Mucosa of gallbladder (tissue), 1 donor: ENCODE measurements around the gene CFP. TPM values are rescaled to one million over a fixed set of nuclear protein-coding genes. Genes with fewer than 3 reads are reported as not detected.
"Not testable (repeated sequence)": the region's sequence is repeated elsewhere in the genome, so short reads cannot be mapped to it uniquely, and the experiment has no call there.

Source experiments
- DNase-seq: peaks from one replicate; pipeline ENCODE4 v3.0.0-alpha.2; 2020; ENCODE audit warnings: low spot score
- total RNA-seq: library from RNA; stranded (reverse); gene quantifications from one replicate; pipeline ENCODE4 v1.2.1, GENCODE V29; 2021
- donor health status: DM: no; HTN: no; CAD: no.

Gene CFP
- total RNA-seq = 2.4 TPM

GRCh38 chrX:47629419-47630200 lies at the start of gene CFP:
Gene CFP, minus strand, starts transcription at chrX:47629930. Its CDS starts 86 bp downstream, at chrX:47629844.
- no peak for DNase-seq

- not testable (repeated sequence) for DNase-seq
Measured at GRCh38 chrX:47675959-47676859, 46.5 kb upstream of the CFP start.

- no peak for DNase-seq
Measured at GRCh38 chrX:47674776-47675175, 45.0 kb upstream of the CFP start.

- DNase-seq = not testable (repeated sequence)
Measured at GRCh38 chrX:47665797-47666196, 36.1 kb upstream of the CFP start.

- DNase-seq = no peak
Measured at GRCh38 chrX:47664737-47665136, 35.0 kb upstream of the CFP start.

- no peak for DNase-seq
Measured at GRCh38 chrX:47662144-47662657, 32.5 kb upstream of the CFP start.

- no peak for DNase-seq
Measured at GRCh38 chrX:47661539-47661938, 31.8 kb upstream of the CFP start.

GRCh38 chrX:47659421-47659726 lies 29.6 kb upstream of the CFP start:
- DNase-seq = no peak

- DNase-seq = peak; percentile 94
Measured at GRCh38 chrX:47658684-47659420, 29.1 kb upstream of the CFP start, which contains the start of gene UXT. Gene UXT, minus strand, starts transcription at chrX:47659180. Its CDS starts 253 bp downstream, at chrX:47658927.

- DNase-seq = no peak
Measured at GRCh38 chrX:47658301-47658683, 28.6 kb upstream of the CFP start.

- no peak for DNase-seq
Measured at GRCh38 chrX:47651043-47651905, 21.5 kb upstream of the CFP start.

- peak; percentile 95 for DNase-seq
Measured at GRCh38 chrX:47650164-47651042, 20.7 kb upstream of the CFP start, which contains the start of gene ELK1. Gene ELK1, minus strand, starts transcription at chrX:47650563. Its CDS starts 9,122 bp downstream, at chrX:47641441.

- no peak for DNase-seq
Measured at GRCh38 chrX:47649781-47650163, 20.0 kb upstream of the CFP start.

GRCh38 chrX:47649271-47649670 lies 19.5 kb upstream of the CFP start:
- no peak for DNase-seq

- no peak for DNase-seq
Measured at GRCh38 chrX:47648376-47648775, 18.6 kb upstream of the CFP start.

GRCh38 chrX:47646636-47647035 lies 16.9 kb upstream of the CFP start:
- DNase-seq = no peak

- no peak for DNase-seq
Measured at GRCh38 chrX:47645530-47645929, 15.8 kb upstream of the CFP start.

GRCh38 chrX:47644557-47645091 lies 14.9 kb upstream of the CFP start:
- DNase-seq = no peak

GRCh38 chrX:47643926-47644325 lies 14.2 kb upstream of the CFP start:
- DNase-seq = no peak

- DNase-seq = no peak
Measured at GRCh38 chrX:47638816-47639215, 9.1 kb upstream of the CFP start.
